Measurements from ENCODE around the gene SLAMF8. TPM values are rescaled to one million over a fixed set of nuclear protein-coding genes. Genes with fewer than 3 reads are reported as not detected.

The SLAMF8 gene
- total RNA-seq, 1 experiment from 2014 or later, result not detected

DNA sequence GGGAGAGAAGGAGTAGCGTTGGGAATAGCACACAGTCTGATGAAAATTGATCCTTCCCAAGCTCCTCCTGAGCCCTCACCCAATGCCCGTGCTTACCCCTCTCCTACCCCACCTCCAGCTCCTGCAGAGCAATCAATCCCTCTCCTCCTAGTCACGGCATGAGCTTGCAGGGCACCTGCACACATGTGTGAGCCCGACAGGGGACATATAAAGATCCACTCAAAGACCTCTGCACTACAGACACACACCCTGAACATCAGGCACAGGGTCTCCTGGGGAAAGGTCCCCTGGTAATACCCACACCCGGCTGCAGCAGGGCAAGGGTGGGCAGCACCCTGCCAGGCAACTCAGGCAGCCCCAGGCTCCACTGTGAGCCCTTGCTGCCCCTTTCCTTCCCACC is 35.4 kb downstream of the SLAMF8 start:
- POLR2A ChIA-PET, result no interaction called here
- no TSS peak for BruUV-seq (replicated peaks)
- CTCF ChIA-PET, result interaction anchor here (0.6 to 4.8 kb wide), 4 partner anchors 29 to 144 kb away, joined by 3 to 30 read pairs (median 12); no protein-coding TSS in a partner anchor
- TF ChIP-seq, protein P1, sequence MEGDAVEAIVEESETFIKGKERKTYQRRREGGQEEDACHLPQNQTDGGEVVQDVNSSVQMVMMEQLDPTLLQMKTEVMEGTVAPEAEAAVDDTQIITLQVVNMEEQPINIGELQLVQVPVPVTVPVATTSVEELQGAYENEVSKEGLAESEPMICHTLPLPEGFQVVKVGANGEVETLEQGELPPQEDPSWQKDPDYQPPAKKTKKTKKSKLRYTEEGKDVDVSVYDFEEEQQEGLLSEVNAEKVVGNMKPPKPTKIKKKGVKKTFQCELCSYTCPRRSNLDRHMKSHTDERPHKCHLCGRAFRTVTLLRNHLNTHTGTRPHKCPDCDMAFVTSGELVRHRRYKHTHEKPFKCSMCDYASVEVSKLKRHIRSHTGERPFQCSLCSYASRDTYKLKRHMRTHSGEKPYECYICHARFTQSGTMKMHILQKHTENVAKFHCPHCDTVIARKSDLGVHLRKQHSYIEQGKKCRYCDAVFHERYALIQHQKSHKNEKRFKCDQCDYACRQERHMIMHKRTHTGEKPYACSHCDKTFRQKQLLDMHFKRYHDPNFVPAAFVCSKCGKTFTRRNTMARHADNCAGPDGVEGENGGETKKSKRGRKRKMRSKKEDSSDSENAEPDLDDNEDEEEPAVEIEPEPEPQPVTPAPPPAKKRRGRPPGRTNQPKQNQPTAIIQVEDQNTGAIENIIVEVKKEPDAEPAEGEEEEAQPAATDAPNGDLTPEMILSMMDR (IDR thresholded peaks at IDR 0.05; ENCODE audit: unreplicated experiment), result no peak
- no peaks in the 10 kb centered on the region for H3K36me3 Mint-ChIP-seq (ENCODE audit: insufficient read depth, unreplicated experiment)
- H3K27me3 Mint-ChIP-seq (ENCODE audit: insufficient read depth, unreplicated experiment), result no peaks in the 10 kb centered on the region
- intact Hi-C loops (cut with micrococcal nuclease), result no loop called here
- H3K27ac Mint-ChIP-seq (ENCODE audit: low read depth, unreplicated experiment), result no peak overlapping the region
- no peak overlapping the region for H3K4me3 Mint-ChIP-seq (ENCODE audit: unreplicated experiment)
- no peaks in the 10 kb centered on the region for H3K9me3 Mint-ChIP-seq (ENCODE audit: unreplicated experiment)
- DNase-seq (ENCODE audit: unreplicated experiment), result no peak
- H3K4me1 Mint-ChIP-seq (ENCODE audit: insufficient read depth, unreplicated experiment), result peaks cover 17% of the 10 kb centered on the region

DNA sequence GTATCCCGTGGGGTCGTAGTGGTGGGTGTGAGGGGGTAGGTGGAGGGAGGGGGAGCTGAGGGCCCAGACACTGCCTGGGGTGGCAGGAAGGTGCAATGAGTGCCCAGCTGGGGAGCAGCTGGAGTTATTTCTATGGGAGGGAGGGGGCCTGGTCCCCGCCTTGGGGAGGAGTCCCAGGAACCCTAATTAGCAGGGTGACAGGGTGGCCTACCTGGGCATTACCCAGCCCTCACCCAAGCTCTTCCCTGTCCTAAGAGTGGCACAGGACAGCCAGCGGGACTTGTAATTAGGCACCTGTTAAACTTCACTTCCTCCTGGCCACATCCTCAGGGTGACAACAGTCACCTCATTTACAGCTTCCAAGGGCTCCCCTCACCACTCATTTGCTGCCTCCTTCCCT is 35.9 kb downstream of the SLAMF8 start, which contains the start of gene VSIG8:
Gene VSIG8, minus strand, starts transcription at position 101 of the 400 bp plus-strand sequence. CDS start 136 bp downstream, outside the sequence.
- no TSS peak for BruUV-seq (replicated peaks)
- no peaks in the 10 kb centered on the region for H3K27me3 Mint-ChIP-seq (ENCODE audit: insufficient read depth, unreplicated experiment)
- intact Hi-C loops (cut with micrococcal nuclease), result no loop called here
- peaks cover 22% of the 10 kb centered on the region for H3K4me1 Mint-ChIP-seq (ENCODE audit: insufficient read depth, unreplicated experiment)
- no peak within 1 kb of the TSS for H3K4me3 Mint-ChIP-seq (ENCODE audit: unreplicated experiment)
- no peaks in the 10 kb centered on the region for H3K9me3 Mint-ChIP-seq (ENCODE audit: unreplicated experiment)
- H3K27ac Mint-ChIP-seq (ENCODE audit: low read depth, unreplicated experiment), result no peak within 1 kb of the TSS
- TF ChIP-seq, protein P1 (IDR thresholded peaks at IDR 0.05; ENCODE audit: unreplicated experiment), result no peak
- ChIA-PET POLR2A (no interaction called here), CTCF (interaction anchor here (0.6 to 4.8 kb wide), 5 partner anchors 16 to 143 kb away, joined by 3 to 30 read pairs (median 4); no protein-coding TSS in a partner anchor)
- no peaks in the 10 kb centered on the region for H3K36me3 Mint-ChIP-seq (ENCODE audit: insufficient read depth, unreplicated experiment)
- DNase-seq (ENCODE audit: unreplicated experiment), result no peak

DNA sequence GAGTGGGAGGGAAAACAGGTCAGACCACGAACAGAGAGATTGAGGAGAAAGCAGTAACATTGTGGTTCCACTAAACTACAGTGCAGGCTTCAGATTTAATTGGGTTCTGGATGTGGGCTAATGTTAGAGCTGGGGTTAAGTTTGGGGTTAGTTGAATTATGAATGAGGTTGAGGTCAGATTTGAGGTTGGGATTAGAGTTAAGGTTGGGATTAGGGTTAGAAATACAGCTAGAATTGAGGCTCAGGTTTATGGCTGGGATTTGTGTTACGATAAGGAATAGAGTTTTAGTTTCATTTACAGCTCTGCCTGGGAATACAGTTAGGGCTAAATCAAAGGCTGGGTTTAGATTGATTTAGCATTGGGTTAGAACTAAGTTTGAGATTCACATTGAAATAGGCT is 37.6 kb downstream of the SLAMF8 start:
- no peak overlapping the region for H3K4me3 Mint-ChIP-seq (ENCODE audit: unreplicated experiment)
- ChIA-PET POLR2A (interaction anchor here (0.8 to 9.6 kb wide), 2 partner anchors 10 to 18 kb away, joined by 3 to 80 read pairs; no protein-coding TSS in a partner anchor), CTCF (interaction anchor here (1.1 to 10.4 kb wide), 2 partner anchors 27 to 65 kb away, joined by 4 to 146 read pairs; no protein-coding TSS in a partner anchor)
- intact Hi-C loops (cut with micrococcal nuclease), result no loop called here
- peaks cover 38% of the 10 kb centered on the region for H3K4me1 Mint-ChIP-seq (ENCODE audit: insufficient read depth, unreplicated experiment)
- no peaks in the 10 kb centered on the region for H3K36me3 Mint-ChIP-seq (ENCODE audit: insufficient read depth, unreplicated experiment)
- no peaks in the 10 kb centered on the region for H3K27me3 Mint-ChIP-seq (ENCODE audit: insufficient read depth, unreplicated experiment)
- TF ChIP-seq, protein P1 (IDR thresholded peaks at IDR 0.05; ENCODE audit: unreplicated experiment), result no peak
- no TSS peak for BruUV-seq (replicated peaks)
- no peaks in the 10 kb centered on the region for H3K9me3 Mint-ChIP-seq (ENCODE audit: unreplicated experiment)
- DNase-seq (ENCODE audit: unreplicated experiment), result no peak
- no peak overlapping the region for H3K27ac Mint-ChIP-seq (ENCODE audit: low read depth, unreplicated experiment)

DNA sequence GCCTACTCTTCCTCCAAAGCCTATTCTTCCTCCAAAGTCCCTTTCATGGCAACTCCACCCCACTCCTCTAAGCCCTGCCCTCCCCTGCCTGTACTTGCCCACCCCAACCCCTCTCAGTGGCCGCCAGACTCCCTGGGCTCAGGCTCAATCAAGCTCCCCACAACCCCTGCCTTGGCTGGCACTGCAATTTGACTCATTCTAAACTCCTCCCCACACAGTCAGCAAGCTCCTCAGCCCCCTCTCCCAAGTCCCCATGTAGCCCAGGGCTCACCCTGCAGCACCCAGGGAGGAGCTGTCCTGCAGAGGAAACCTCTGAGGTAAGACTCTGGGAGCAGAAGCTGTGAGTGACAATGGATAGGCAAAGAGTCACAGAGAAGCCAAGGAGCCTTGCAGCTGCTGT is 39.4 kb downstream of the SLAMF8 start:
- Mint-ChIP-seq H3K36me3 (ENCODE audit: insufficient read depth, unreplicated experiment) (no peaks in the 10 kb centered on the region), H3K27me3 (ENCODE audit: insufficient read depth, unreplicated experiment) (no peaks in the 10 kb centered on the region), H3K4me1 (ENCODE audit: insufficient read depth, unreplicated experiment) (peaks cover 41% of the 10 kb centered on the region), H3K27ac (ENCODE audit: low read depth, unreplicated experiment) (peak overlapping the region; percentile 85), H3K9me3 (ENCODE audit: unreplicated experiment) (no peaks in the 10 kb centered on the region), H3K4me3 (ENCODE audit: unreplicated experiment) (no peak overlapping the region)
- no TSS peak for BruUV-seq (replicated peaks)
- intact Hi-C loops (cut with micrococcal nuclease), result no loop called here
- ChIA-PET POLR2A (interaction anchor here (9.6 kb wide), 1 partner anchor 12 kb away, joined by 80 read pairs; no protein-coding TSS in a partner anchor), CTCF (interaction anchor here (0.5 to 10.4 kb wide), 7 partner anchors 15 to 704 kb away, joined by 3 to 146 read pairs (median 4); partner anchors contain the start of gene FCRL6)
- TF ChIP-seq, protein P1 (IDR thresholded peaks at IDR 0.05; ENCODE audit: unreplicated experiment), result no peak
- DNase-seq (ENCODE audit: unreplicated experiment), result peak; percentile 23
